LHCN-M2 (cell line): ENCODE results near the gene FBXW4. TPM values are rescaled to one million over a fixed set of nuclear protein-coding genes. Genes with fewer than 3 reads are reported as not detected.
A peak's percentile ranks its signal among the peaks of the same experiment; 100 is the strongest.
"Not testable (repeated sequence)": the region's sequence is repeated elsewhere in the genome, so short reads cannot be mapped to it uniquely, and the experiment has no call there.

ENCODE experiments used
- DNase-seq: peaks from one replicate; pipeline ENCODE4 v3.0.0-alpha.2; 2012; ENCODE audit warnings: low read depth
- total RNA-seq: library from RNA; depleted of rRNA; stranded (reverse); fragments of >200 nt; gene quantifications from 2 replicates; pipeline ENCODE4 v1.2.3, GENCODE V29; 2014

FBXW4 gene
- total RNA-seq, 1 experiment from 2014 or later, result 15.5 TPM

DNA sequence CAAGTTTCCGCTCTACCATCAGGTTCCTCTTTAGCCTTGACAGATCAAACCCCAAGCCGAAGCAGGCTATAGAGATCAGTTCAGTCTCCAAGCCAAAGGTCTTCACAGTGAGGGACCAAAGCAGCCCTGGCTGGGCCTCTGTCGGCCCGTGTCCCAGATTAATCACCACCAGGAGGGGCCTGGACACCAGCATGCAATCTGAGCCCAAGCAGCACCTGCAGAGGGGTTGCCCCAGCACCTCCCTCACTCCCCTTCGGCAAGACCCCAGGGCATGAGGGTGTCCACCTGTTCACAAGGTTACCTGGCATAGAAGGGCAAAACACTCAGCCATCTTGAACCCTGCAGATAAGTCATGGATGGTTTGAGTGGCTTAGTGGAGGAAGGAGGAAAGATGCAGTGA lies 36.0 kb downstream of the FBXW4 start:
- no peak for DNase-seq

DNA sequence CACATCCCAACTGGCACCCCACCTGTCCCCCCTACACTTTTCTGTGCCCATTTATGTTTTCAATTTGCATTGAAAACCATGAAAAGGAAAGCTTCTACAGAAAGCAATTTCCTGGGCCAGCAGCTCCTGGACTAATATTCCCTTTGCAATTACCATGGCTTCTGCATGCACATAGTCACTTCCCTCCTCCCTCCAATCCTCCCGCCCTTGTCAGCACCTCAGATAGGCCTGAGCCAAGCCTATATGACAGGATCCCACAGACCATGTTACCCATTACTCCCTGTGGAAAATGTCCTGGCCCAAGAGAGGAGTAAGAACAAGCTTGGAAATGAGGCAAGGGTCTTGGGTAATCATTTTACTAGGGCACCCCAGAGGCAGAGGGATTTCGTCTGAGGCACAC lies 38.1 kb downstream of the FBXW4 start:
- no peak for DNase-seq

DNA sequence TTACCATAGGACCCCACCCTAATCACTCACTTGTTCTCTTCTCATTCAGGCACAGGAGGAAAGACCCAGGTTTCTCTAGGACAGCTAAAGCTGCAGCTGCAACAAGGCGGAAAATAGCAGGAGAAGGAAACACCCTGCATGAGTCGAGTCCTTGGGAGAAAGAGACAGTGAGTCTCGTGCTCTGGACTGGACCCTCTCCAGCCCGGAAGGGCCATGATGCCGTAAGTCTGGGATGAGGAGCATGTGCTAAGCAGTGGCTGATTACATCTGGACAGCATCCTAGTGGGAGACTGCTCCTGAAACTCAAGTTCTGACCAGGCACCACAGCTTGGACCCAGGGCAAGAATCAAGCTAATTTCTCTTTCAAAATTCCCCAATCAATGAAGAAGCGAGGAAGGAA lies 39.4 kb downstream of the FBXW4 start:
- DNase-seq, result no peak

DNA sequence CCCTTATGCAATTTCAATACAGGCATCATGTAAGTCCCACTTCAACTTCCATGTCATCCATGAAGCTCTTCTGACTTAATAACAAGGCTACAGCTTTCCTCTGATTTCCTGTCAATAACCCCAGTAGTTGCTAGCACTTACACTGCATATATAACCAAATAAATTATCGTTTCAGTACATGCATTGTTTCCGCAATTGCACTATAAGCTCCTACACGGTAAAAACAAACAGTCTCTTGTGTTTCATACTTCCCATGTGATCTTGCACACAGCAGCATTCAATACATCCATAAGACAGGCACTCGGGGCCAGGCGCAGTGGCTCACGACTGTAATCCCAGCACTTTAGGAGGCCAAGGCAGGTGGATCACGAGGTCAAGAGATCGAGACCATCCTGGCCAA lies 41.4 kb downstream of the FBXW4 start:
- DNase-seq, result no peak

DNA sequence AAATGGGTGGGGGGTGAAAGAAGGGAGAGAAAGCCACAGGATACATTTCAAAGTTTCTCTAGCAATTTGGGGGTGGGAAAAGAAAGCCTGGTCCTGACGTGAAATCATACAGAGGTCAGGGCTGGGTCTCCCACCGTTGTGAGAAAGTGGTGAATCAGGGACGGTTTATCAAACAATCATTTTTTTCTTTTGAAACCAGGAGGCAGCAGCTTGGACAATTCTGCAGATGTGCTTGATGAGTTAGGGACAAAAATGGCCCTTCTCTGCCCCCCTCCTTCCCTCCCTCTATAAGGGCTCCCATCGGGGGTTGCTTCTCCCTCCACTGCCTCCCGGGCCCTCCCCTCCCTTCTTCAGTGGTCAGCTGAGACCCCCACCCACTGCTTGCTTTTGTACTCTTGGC lies 43.6 kb downstream of the FBXW4 start:
- DNase-seq, result no peak

DNA sequence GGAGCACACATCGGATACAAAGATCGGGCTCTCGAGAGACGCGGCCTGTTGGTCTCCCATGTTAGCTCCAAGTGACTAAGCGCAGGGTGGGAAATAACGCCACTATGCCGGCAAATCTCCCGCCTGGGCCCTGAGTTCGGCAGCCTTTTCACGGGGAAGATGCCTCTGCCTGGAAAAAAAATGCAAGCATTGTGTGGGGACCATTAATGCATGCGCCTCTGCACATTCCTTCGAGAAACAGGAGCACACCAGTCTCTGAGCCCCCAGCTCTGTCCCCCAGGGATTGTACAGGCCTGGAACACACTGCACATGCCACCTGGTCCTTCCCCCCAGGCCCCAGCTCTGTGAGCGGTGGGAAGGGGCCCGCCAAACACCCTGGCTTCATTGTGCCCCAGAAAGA lies 44.1 kb downstream of the FBXW4 start:
- no peak for DNase-seq

DNA sequence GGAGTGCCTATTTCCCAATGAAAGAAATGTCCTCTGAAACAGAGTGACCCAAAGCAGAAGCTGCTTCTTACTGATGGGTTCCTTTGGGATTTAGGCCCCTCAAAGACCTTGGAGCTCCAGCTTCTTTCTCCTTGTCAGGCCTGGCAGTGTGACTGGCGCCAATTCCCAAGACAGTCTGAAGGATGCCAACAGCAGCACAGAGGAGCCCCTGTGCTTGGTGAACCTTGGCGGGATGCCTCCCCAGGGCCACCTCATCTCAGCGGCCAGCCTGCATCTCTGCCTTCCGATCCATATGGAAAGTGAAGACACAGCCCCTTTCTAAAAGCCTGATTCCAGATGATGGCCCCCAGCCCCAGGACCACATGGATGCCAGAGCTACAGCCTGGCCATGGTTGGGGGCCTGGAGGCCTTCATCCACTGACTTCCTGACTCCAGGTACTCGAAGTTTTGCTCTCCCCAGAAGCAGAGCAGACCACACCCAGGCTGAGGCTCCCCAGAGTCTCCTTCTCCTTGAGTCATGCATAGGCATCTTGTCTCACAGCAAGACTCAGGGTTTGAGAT lies 45.4 kb downstream of the FBXW4 start:
- DNase-seq, result no peak

DNA sequence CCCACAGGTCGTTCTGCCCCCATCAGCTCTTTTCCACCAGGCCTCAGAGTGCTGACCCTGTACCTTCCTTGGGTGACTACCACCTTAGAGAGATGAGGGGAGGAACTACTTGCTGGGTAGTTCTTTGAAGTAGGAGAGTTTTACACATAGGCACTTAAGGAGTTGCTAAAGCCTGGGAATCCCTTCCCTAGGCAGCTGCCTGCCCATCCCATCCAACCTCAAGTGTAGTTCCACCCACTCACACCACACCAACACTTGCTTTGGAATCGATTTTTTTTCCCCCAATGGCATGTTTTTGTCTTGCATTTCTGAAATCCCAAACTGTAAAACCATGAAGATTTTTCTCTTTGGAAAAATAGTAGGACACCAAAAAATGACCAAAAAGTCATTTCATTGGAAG lies 47.7 kb downstream of the FBXW4 start:
- no peak for DNase-seq

DNA sequence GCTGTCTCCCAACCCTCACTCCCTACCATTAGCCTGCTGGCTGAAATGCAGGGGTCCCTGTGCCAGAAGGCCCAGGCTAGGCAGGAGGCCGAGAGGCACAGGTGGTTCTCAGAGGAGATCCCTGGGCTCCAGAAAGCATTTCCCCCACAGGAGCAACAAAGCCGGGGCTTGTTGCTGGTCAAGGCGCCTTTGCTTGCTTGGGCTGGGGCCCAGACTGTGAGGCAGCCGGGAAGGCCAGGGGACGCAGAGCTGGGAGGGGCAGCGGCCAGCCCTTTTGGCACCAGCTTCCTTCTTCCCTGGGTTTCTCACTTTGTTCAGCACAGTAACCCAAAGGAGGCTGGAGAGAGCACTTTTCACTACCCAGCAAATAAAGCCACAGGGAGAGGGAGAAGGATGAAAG lies 48.6 kb downstream of the FBXW4 start:
- no peak for DNase-seq

DNA sequence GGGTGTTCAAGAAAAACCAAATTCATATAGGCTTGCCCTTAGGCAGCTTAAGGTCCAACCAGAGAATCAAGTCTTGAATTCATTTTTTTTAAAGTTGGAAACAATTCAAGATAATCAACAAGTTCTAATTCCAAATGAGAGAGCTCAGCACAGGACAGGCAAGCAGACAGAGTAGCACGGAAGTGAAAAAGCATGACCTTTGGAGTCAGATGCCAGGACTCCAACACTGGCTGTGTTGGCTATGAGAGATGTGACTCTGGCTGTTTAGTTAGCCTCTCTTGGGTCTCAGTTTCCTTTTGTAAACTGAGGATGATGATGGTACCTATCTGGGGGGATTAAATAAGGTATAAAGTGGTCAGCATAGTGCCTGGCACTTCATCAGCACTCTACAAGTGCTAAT lies 49.3 kb downstream of the FBXW4 start:
- DNase-seq, result no peak

DNA sequence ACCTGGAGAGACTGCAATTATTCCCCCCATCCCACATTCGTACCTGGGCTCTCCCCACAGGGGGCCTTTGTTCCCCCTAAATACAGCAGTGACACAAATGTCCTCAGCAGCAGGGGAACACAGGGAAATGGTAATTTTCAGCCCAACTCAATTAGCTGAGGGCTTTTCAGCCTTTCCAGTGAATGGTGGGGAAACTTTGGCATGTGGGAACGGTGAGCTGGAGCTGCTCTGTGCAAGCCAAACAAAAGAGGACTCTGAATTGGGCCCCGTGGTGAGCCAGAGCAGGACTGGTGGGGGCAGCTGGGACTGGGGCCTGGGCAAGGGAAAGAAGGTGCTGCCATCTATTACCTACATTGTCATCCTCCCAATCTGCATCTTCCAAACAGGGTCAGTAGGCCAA lies 51.0 kb downstream of the FBXW4 start:
- DNase-seq, result no peak

DNA sequence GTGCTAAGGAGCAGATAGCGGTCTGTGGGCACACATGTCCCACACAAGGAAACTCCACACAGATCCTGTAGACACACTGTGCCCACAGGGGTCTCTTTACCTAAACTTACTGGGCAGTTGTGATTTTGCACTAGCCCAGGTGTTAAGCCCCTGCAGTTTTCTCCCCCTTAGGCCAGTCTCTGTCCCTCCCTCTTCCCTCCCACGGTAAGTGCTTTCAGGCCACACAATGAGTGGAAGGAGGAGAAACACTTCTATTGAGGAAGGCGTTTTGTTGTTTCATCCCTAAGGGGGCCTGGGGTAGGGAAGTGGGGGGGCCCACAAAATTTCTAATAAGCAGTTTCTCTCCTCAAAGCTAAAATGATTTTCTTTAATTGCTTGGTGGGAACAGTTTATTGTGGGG lies 51.4 kb downstream of the FBXW4 start:
- DNase-seq, result no peak

DNA sequence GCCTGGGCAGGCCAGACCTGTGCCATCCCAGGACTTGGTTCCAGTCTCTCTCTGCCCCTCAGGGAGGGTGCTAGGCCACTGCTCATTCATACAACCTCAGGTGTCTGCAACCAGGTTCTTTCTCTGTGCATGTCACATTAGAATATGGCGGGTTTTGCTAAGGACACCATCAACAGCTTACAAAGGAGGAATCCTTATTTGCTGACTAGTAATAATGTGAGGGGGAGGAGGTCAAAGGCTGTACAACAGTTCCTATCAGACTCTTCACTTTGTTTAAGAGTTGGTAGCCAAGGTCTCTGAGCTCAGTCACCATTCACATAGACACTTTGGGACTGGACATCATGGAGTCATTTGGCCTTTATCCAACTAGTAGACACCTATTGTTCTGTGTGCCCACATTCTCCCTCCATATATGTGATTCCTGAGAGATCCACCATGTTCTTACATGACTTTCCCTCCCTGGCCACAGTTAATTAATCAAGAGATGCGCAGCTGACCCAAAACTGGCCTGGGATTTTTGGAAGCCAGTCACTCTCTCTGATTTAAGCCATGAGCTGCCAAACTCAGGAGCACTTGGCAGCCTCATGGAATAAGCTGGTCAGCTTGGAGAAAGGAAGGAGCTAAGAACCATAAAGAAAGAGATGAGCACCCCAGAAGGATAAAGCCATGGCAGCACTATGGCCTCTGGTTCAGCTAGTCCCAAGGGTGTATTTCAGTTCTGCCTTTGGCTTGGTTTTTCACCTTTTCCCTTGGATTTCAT lies 55.6 kb downstream of the FBXW4 start:
- no peak for DNase-seq

DNA sequence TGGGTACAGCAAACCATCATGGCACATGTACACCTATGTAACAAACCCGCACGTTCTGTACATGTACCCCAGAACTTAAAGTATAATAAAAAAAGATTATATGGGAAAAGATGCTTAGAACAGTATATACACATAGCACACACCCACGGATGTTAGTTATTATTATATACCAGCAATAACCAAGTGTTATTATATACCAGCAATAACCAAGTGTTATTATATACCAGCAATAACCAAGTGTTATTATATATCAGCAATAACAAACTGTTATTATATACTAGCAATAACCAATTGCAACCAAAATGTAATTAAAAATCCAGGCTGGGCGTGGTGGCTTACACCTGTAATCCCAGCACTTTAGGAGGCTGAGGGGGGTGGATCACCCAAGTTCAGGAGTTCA lies 61.5 kb downstream of the FBXW4 start:
- not testable (repeated sequence) for DNase-seq

DNA sequence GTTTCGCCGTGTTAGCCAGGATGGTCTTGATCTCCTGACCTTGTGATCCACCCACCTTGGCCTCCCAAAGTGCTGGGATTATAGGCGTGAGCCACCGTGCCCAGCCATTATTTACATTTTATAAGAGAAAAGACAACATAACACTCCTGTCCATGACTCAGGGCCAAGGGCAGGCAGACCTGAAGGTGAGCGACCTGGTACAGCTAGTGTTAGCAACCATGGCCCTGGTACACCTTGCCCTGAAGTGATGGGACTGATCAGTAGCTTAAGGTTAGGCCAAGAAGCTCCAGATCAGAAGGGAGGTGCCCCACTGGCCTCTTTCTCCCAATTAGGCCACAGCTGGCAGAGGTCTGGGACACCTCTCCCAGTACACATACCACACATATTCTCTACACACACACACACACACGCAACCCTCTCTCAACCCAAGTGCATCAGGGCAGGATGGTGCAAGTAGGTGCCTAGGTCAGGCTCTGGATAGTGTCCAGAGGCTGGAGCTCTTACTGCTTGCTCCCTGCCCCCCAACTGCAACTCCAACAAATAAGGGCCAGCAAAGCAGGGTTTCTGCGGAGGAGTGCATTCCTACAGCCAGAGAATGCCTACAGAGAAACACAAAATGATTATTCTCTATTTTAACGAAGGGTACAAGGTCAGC lies 63.0 kb downstream of the FBXW4 start:
- DNase-seq, result no peak

DNA sequence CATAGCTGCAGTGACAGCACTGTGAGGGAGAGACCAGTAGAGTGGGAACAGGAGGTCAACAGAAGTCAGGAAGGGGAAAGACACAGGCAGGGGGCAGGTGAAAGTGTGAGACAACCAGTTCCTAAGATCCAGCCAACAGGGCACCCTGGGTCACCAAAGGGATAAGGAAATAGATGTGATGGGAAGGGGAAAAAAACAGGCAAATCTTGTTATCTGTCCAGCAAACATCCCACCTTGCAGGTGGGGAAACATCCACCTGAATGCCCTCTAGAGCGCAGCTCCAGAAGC lies 64.4 kb downstream of the FBXW4 start:
- no peak for DNase-seq

DNA sequence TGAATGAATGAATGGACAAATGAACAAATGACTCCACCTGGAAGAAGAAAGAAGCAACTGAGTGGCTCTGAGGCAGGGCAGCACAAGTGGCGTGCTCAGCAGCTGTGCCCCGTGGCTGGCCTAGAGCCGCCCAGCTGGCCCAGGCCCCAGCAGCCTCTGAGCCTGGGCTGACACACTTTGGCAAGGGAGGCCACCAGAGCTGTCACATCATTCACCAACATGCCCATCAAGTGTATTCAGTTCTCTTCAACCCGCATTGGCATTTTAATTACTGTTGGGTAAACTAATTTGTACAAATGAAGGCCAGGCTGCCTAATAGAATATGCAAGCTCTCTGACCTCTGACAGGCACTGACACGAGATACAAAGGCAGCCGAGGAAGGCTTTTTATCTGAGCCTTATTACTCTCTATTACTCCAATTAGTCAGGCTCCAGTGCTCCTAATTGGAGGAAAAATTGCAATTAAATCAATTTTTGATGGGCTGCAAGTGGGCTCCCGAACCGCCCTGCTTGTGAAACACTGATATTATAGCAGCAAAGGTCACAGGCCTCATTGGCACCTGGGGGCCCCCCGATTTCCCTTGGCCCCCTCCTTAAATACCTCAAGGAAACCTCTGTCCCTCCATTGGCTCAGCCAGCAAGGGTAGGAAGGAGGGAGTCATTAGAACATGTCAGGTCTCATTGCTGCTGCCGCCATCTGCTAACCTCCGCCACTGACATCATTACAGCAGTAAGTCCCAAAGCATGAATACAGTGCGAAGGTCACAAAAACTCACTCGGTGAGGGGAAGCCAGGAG lies 64.9 kb downstream of the FBXW4 start:
- no peak for DNase-seq

DNA sequence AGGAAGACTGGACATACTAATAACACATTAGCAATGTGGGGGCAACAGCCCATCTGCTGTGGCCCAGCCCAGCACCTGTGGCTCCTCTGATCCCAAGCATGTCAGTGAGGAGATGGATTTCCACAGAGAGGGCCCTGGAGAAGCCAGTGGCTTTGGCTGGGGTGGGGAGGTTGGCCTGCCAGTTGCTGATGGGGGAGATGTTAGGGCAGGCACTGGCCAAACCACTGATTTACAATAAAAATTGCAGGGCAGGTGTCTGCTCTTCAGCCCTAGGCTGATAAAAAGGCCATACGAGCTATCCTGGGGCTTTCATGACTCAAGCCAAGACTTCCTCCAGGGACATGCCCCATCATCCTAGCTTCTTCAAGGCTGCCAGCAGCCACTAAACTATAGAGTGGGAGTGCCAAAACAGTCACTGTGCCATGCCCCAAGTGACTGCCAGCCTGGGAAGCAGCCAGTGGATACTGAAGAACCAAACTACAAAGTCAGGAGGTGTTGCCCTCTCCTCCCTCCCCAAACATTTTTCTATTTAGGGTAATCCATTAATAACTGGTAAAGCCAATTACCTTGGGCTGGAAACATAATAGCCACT lies 69.1 kb downstream of the FBXW4 start:
- DNase-seq, result peak; percentile 8

DNA sequence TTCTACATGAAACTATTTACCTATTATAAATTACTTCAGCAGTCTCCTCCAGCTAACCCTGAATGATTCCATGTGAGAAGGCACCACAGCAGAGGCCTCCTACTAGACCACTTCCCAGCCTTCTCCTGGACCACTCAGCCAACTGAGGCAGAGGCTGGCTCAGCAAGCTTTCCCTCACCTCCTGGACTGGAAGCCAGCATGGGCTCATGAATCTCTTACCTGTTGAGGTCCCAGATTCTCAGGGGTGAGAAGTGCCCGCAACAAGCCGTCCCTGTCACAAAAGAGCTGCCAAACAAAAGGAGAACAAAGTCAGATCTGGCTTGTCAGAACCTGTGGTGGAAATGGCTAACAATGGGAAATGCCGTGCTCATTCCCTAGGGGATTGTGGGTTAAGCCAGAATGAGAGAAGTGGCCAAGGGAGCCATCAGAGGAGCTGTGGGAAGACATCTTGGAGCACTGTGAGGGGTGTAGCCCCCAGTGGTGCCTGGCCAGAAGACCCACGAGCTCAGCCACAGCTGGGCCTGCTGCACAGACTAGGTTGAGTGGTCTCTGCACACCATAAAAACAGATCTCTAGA lies 70.4 kb downstream of the FBXW4 start:
- peak; percentile 10 for DNase-seq

DNA sequence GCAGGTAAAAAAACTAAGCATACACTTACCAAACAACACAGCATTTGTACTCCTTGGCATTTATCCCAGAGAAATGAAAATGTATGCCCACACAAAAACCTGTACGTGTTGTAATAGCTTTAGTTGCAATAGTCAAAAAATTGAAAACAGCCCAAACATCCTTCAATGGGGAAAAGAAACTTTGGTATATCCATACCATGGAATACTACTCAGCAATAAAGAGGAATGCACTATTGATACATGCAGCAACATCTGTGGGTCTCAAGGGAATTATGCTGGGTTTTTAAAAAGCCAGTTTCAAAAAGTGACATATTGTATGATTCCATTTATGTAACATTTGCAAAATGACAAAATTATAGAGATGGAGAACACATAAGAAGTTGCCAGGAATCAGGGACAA lies 71.4 kb downstream of the FBXW4 start:
- no peak for DNase-seq

DNA sequence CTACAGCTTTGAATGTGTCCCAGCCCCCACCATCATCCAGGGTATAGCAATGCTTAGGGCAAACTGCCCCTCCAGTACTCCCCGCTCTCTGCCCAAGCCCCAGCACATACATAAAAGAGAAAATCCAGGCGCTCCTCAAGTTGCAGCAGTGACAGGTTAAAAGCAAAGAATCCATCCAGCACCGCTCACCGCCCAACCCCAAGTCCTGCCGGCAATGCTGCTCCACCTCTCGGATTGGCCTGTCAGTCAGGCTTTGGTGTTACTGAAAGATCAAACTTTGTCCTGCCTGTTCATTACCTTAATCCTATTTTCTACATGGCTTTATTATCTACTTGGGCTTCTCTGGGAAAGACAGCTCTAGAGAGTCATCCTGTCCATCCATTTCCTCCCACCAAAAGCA lies 75.0 kb downstream of the FBXW4 start:
- no peak for DNase-seq

DNA sequence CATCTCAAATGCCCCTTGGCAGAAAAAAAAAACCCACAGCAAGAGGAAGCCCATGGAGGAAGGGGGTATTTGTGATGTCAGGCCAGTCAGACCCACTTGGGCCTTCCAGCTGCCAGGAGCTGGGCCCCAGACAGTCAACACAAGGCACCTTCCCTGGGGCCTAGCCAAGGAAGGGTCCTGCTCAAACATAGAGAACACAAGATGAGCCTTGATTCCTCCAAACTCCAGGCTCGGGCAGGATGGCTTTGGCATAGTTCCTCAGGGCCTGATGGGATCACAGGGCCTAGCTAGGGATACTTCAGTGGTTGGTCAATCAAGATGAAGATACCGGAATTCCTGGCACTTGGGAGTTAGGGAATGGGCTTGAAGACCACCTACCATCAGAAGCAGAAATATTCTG lies 76.1 kb downstream of the FBXW4 start:
- no peak for DNase-seq
